Measurements from ENCODE around the gene CNDP1.
A peak's percentile ranks its signal among the peaks of the same experiment; 100 is the strongest.

CNDP1 gene

DNA sequence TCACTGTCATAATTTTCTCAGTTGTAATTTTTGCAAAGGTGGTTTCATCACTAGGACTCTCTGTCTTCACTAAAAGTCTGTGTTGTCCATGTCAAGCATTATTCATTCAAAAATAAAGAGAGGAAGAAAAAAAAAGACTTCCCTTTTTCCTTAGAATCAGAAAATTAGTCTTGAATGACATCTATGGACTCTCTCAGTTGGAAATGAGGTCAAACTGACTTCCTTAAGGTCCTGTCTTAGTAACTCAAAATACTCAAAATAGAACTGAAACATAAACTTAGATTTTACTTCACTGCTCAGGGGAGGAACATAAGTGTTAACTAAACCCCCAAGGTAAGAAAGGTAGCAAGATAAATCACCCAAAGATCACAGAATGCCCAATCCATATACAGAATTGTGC lies 61.1 kb downstream of the CNDP1 start:
- peak; percentile 52 for DNase-seq

DNA sequence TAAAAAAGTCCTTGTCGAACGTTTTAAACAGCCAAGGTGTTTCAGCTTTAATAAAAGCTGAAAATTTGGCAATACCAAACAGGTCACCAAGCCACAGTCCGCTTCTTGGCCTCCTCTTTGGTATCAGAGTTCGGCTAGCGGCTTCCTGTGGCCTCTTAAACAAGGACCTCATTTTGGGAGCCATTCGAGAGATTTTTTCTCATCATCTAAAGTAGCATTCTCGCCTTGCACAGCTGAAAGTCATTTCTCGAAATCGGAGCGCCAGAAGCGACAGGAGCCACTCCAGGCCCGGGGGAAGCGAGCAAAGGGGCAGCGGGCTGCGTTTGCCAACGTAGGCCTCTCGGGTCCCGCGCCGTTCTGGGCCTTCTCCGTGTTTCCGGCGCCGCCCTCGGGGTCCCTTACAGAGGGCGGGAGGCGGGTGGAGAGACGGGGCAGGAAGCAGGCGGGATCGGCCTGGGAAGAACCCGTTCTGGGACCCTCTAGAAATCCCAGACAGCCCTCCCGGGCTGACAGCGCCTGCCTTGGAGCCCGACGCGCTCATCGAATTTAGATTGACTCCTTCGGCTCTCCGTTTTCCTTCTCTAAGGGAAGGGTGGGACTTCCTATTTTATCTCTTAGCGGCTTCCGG lies 62.8 kb downstream of the CNDP1 start:
- DNase-seq = peak; percentile 70

DNA sequence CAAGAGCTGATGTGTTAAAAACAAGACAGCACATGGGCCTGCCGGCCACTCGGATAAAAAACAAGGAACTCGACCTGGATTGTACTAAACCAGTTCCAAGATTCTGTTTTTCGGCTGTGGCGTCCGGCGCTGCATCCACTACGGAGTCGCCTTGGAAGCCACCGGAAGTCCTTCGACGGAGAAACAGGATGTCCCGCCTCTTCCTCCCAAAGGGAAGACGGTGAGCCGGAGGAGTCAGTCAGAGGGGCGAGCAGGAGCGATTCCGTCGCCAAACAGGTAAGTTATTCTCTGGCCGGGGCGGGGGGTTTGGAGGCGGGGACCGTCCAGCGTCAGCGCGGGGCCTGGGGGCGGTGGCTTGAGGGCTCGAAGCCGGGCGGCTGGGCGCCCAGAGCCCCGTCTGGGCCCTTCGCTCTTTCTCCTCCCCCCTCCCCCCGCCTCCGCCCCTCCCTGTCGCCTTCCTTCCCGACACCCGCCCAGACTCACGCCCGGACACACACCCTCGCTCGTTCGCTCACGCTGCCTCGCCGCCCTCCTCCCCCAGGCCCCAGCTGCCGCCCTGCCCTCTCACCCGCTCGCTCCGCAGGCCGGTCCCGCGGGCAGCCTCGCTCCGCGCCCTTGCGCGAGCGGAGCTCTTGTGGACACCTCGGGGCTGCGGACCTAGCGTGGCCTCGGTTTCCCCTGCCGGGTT lies 63.5 kb downstream of the CNDP1 start, which contains the start of gene ZNF407:
TSS of gene ZNF407 (plus strand) at position 209 of the 688 bp plus-strand sequence. CDS start 33,150 bp downstream, outside the sequence.
- peak; percentile 92 for DNase-seq

DNA sequence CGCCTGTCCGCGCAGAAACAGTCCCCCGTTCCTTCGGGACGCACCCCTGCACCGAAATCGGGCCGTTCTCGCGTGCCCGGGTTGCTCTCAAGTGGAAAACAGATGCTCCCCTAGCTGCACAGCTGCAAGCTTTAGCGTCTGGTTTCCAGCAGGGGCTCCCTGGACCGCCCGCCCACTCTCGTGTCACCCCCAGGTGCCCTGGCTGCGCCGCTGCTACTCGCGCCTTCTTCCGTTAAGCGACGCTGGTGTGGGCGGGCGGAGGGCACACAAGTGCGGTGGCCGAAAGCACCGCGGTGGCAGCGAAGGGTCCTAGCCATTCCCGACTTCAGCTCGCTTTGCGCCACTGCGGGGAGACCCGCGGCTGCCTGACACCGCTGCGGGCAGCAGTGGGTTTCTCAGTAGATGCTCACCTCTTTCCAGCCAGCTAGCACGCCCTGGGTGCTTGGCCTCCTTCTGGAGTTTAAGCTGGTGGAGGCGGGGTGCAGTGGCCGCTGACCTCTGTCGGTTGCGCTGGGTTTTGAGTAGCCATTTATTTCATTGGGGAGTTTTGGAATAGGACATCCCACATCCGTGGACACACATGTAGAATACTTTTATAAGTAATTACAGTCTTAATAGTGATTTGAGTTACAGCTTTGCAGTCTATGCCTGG lies 64.2 kb downstream of the CNDP1 start:
- DNase-seq = peak; percentile 73

DNA sequence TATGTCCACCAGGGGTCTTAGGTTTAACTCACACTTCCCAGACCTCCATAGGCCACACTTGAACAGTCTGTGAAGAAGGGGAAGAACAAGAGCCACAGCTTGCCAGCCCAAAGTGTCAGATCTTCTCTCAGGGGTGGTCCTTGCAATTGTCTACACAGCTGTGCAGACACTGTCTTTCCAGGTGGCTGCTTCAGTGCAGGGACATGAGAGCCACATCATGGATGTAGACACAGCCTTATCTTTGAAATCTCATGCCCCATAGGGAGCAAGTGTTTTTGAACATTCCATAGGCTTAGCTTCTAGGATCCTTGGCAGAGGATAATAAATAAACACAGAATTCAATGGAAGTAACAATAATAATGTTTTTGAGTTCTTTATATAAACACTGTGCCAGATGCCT lies 70.1 kb downstream of the CNDP1 start:
- DNase-seq = no peak

DNA sequence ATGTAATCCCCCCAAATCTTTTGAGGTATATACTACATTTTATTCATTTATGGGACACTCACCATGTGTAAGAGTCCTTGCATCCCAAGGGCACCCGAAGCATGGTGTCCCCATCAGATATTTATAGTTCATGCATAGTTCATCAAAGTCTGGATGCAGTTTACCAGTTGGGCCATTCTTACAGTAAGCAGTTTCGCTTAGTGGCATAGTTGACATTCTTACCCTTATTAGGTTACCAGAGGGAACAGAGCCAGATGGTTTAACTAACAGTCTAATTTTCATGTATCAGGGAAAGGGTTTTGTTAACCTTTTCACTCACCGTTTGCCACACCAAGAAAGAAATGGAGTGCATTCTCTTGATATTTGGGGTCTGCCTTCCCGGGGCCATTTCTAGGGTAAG lies 70.5 kb downstream of the CNDP1 start:
- DNase-seq = no peak

DNA sequence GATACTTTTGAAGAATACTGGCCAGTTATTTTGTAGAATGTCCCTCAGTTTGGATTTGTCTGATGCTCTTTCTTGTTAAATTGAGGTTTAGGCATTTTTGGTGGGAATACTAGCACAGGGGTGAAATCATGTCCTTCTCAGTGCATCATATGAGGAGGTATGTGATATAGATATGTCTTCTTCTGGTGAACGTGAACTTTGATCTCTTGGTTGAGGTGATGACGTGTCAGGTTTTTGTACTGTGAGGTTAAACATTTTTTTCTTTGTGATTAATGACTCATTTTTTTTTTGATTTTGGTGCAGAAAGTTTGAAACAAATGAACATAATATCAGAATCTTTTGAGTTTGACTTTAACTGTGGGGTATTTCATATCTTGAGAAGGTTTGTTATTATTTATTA lies 74.4 kb downstream of the CNDP1 start:
- no peak for DNase-seq

DNA sequence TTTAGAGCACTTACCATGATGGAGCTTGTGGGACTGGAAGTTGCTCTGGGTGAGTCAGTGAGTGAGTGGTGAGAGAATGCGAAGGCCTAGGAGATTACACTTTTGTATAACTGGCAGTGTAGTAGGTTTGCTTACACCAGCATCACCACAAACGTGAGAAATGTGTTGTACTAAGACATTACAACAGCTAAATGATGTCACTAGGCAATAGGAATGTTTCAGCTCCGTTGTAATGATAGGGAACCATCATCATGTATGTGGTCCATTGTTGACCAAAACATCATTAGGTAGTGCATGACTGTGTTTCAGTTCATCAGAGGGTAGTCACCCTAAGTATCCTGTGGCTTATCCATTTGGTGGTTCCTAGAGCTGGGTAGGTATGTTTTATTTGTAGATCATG lies 75.2 kb downstream of the CNDP1 start:
- DNase-seq = no peak

DNA sequence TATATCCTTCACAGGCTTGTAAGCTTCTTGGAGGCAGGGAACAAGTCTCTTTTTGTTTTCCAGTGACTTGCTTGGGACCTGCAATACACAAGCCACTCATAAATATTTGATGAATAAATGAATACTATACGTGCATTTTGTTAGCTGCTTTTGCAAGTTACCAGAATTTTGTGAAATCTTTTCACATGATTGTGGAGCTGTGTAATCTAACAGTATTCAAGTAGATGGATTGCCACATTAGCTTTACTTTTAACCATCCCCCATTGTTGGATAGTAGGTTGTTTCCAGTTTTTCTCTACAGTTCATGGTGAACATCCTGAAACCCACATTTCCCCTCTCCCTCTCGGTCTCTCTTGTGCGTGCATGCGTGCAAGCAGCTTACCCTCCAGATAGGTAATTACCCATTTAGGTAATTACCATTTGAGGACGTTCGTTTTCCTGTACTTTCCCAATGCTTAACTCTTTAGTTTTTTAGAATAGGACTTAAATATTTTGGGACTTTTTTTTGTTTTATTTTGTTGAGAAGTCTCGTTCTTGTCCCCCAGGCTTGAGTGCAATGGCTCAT lies 75.8 kb downstream of the CNDP1 start:
- DNase-seq = no peak

DNA sequence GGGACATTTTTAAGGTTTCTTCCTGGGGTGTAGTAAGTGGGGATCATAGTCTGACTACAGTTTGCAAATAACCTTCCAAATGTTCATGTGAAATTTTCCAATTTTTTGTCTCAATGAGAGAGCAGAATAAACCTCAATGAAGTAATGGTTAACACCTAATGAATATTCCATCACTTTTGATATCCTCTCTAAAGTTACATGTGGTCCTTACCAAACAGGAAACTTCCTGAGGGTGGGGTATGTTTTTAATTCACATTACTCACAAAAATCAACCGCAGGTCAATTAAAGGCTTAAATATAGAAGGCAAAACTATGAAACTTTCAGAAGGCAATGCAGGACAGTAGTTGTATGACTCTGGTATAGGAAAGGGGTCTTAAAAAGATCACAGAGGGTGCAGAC lies 76.6 kb downstream of the CNDP1 start:
- DNase-seq = no peak

DNA sequence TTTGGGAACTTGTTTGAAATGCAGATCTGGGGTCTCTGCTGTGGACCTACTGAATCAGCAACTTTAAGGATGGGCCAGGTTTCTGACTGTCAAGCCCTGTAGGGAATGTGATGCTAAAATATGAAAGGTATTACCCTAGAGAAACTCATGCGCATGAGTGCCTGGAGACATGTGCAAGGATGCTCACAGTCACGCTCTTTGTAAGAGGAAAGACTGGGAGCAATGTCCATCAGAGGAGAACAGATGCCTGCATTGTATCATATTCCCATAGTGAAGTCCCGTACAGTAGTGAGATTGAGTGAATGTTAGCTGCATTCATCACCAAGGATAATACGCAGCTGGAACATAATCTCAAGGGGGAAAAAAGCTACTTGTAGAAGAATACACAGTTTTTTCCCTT lies 77.5 kb downstream of the CNDP1 start:
- no peak for DNase-seq

DNA sequence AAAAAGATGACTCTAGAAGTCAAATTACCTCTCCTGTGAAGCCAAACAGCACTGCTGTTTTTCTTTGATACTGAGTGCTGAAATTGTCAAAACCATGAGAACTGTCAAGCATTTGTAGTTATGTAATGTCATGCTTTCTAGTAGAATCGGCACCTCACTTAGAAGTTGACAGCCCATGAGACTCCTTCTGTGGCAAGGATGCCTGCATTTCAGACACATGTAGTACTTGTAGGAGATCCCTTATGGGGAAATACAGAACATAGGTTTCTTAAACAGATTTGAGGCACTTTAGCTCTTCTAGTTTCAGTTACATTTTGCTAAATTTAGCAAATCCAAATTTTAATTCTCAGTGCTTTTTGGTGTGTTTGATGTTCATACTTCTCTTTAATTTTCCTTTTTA lies 79.1 kb downstream of the CNDP1 start:
- no peak for DNase-seq

DNA sequence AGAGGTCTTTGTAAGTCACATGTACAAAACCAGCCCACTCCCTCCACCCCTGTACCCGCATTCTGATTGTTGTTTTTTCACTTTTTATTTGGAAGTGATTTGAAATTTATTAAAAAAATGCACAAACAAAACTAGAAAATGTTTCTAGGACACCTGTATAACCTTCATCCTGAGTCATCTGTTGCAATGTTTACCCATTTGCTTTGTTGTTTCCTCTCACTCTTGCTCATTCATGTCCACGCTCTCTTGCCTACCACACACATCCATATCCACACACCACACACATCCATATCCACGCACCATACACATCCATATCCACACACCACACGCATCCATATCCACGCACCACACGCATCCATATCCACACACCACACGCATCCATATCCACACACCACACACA lies 82.2 kb downstream of the CNDP1 start:
- no peak for DNase-seq

DNA sequence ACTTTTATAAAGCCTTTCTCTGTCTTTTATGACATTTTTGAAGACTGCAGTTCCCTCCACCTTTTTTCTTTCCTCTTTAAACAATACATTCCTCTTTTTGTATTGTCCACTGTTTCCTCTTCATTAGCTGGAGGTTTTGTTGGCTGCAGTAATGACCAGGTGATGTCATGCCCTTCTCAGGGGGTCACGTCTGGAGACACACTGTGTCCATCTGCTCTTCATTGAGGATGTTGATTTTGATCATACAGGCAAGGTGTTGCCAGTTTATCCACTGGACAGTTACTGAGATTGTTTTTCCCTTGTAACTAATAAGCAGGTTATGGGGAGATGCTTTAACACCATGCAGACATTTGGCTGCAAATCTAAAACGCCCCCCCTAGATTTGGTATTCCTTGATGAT lies 83.2 kb downstream of the CNDP1 start:
- DNase-seq = no peak

DNA sequence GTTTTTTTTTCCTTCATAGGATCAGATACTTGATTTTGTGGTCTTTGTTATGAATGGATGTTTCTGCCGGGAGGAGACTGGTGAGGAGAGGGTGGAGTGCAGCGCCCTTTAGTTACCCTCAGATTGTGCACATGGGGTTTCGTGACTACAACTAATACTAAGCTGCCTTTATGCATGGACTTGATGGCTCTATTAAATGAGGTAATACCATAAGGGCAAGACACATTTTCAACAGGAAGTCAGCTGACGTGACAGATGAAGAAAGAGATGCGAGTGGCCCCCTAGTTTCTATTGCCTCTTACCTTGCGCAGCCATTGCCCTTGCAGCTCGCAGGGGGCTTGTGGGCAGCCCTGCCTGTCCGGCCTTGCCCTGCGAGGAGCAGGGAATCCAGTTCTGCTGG lies 87.8 kb downstream of the CNDP1 start:
- DNase-seq = no peak

DNA sequence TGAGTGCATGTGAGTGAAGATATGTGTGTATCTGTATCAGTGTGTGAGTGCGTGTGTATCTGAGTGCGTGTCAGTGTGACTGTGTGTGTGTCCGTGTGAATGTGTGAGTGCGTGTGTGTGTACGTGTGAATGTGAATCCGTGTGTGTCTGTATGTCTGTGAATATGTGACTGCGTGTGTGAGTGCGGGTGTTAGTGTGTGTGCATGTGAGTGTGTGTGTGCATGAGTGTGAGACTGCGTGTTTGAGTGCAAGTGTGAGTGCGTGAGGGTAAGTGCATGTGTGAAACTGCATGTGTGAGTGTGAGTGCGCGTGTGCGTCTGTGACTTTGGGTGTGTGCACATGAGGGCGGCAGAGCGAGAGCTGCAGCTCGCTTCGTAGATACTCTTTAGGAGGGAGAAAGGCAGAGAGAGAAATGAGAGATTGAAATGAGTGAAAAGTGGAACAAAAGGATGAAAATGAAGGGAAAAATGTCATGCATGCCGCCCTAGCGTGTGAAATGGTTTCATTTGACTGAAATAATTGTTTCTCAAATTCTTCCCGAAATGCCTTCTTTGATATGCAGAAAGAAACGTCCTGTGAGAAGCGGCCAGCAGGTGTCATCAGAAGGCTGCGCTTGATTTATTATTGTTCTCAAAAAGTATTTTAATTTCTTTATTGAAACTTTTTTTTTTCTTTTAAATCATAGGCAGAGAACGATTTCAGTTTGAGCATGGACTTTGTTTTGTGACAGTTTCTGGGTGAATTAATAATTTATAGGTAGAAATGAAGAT lies 88.9 kb downstream of the CNDP1 start:
- DNase-seq = peak; percentile 10

DNA sequence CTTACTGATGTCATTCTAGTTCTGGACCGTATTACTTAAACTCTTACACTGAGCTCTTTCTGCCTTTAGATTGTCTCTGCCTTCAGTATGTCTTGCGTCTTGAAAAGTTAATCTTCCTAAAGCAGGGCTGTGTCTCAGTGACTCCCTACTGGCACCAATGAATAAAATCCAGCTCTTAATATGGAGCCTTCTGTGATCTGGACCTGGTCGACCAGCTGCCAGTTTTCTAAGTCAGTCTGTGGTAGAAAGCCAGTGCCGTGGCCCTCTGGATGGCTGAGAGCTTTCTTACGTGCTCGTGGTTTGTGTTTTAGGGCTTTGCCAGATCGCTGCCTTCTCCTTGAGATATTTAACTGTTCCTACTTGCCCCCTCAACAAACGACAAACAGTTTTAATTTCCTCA lies 90.2 kb downstream of the CNDP1 start:
- DNase-seq = no peak

DNA sequence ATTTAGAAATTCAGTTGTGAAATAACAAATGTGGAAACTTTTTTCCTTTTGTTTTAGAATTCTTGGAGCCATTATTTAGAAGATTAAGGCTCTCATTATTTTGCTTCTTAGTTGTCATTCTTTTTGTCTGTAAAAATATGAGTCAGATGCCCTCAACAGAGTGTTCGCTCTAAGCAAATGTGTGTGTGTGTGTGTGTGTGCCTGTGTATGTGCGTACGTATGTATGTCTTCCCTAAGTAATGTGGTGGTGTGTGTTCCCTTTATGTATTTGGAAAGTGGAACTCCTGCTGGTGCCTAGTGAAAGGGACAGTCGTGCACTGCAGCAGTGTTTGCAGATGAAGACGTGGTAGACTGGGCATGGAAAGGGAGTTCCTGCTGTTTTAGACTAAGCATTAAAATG lies 90.9 kb downstream of the CNDP1 start:
- no peak for DNase-seq

DNA sequence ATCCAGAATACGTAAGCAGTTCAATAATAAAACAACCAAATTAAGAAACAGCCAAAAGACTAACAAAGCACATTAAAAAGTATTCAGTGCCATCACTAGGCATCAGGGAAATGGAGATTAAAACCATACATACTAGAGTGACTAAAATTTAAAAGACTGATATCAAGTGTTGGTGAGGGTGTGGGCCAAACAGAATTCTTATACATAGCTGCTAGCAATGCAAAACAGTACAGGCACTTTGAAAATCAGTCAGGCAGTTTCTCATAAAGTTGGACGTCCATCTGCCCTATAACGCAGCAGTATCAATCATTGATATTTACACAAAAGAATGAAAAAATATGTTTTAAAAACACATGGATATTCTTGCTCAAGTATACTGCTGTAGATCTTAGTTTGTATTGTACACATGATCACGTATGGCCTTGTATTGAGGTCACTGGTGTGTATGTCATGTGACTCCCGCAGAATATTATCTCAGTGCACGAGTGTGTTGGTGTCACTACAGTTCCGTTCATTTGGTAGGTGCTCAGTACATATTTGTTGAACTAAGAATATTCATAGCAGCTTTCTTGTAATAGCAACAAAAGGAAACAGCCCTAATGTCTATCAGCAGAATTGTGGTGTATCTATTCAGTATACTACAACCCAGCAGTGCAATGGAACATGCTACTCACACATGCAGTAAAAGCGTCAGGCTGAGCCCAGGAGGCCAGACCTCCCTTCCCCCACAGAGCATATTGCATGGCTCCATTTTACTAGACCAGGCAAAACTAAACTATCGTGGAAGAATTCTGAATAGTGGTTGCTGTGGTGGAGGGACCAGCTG lies 92.0 kb downstream of the CNDP1 start:
- DNase-seq = no peak

DNA sequence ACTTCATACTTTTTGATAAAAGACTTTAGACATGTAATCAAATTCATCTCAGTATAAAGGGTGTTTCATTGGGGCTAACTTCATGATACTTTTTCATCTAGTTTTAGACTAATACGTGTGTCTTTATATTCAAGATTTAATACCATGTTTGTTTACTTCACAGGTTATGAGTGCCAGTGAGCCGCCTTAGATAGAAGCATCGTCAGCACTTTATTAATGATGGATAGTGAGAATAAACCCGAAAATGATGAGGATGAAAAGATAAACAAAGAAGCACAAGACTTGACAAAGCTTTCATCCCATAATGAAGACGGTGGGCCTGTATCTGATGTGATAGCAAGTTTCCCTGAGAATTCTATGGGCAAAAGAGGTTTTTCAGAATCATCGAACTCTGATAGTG lies 96.5 kb downstream of the CNDP1 start:
- no peak for DNase-seq

DNA sequence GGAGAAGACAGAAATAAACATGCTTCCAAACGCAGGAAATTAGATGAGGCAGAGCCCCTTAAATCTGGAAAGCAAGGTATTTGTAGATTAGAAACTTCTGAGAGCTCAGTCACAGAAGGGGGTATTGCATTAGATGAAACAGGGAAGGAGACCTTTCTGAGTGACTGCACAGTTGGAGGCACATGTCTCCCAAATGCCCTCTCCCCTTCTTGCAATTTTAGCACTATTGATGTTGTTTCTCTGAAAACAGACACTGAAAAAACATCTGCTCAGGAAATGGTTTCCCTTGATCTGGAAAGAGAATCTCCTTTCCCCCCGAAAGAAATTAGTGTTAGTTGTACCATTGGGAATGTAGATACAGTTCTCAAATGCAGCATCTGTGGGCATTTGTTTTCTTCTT lies 96.9 kb downstream of the CNDP1 start:
- no peak for DNase-seq

DNA sequence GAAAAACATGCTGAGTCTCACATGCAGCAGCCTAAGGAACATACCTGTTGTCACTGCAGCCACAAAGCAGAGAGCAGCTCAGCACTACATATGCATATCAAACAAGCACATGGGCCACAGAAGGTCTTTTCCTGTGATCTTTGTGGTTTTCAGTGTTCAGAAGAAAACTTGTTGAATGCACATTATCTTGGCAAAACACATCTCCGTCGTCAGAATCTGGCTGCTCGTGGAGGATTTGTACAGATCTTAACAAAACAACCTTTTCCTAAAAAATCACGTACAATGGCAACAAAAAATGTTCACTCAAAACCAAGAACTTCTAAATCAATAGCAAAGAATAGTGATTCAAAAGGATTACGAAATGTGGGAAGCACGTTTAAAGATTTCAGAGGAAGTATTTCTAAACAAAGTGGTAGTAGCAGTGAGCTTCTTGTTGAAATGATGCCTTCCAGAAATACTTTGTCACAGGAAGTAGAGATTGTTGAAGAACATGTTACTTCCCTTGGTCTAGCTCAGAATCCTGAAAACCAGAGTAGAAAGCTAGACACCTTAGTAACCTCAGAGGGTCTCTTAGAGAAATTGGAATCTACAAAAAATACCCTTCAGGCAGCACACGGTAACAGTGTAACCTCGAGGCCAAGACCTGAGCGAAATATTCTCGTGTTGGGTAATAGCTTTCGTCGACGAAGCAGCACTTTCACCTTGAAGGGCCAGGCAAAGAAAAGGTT lies 97.5 kb downstream of the CNDP1 start:
- peak; percentile 57 for DNase-seq
